Mesenchymal stem cell (in vitro differentiated cells and primary cell): Measurements from ENCODE around the gene HPN.

Experiments used
- DNase-seq: peaks from one replicate; pipeline ENCODE4 v3.0.0-alpha.2; 2013
- H2AFZ ChIP-seq: one replicate; pipeline ENCODE4 v1.6.1; 2013; ENCODE audit warnings: low read depth, mild to moderate bottlenecking, control low read depth, inconsistent platforms, low read length, moderate library complexity
- H2AK5ac ChIP-seq: 2 replicates; pipeline ENCODE4 v1.6.1; 2013; ENCODE audit warnings: low read length, moderate library complexity, mild to moderate bottlenecking, inconsistent platforms; ENCODE audit not compliant: severe bottlenecking
- H2BK120ac ChIP-seq: one replicate; pipeline ENCODE4 v1.6.1; 2013; ENCODE audit warnings: low read depth, mild to moderate bottlenecking, inconsistent platforms, low read length, moderate library complexity
- H2BK12ac ChIP-seq, 2 experiments: one replicate each; pipeline ENCODE4 v1.6.1; 2013; ENCODE audit warnings: inconsistent platforms in 2 of 2, low read length in 2 of 2, mild to moderate bottlenecking in 2 of 2, moderate library complexity in 2 of 2, control low read depth in 1 of 2
- H2BK15ac ChIP-seq: one replicate; pipeline ENCODE4 v1.6.1; 2013; ENCODE audit warnings: mild to moderate bottlenecking, low read depth, inconsistent platforms; ENCODE audit not compliant: poor library complexity, severe bottlenecking
- H2BK5ac ChIP-seq: 2 replicates; pipeline ENCODE4 v1.6.1; 2013; ENCODE audit warnings: low read depth, mild to moderate bottlenecking, low read length, control low read depth, inconsistent platforms; ENCODE audit not compliant: poor library complexity, severe bottlenecking
- H3K14ac ChIP-seq, 2 experiments: one replicate each; pipeline ENCODE4 v1.6.1; 2013; ENCODE audit warnings: inconsistent platforms in 2 of 2, low read length in 2 of 2, control low read depth in 1 of 2, mild to moderate bottlenecking in 1 of 2, moderate library complexity in 1 of 2
- H3K18ac ChIP-seq, 2 experiments: one replicate each; pipeline ENCODE4 v1.6.1; 2013; ENCODE audit warnings: inconsistent platforms in 2 of 2, low read length in 2 of 2, control low read depth in 1 of 2, low read depth in 1 of 2, mild to moderate bottlenecking in 1 of 2
- H3K23ac ChIP-seq, 2 experiments: one replicate each; pipeline ENCODE4 v1.6.1; 2013; ENCODE audit warnings: inconsistent platforms in 2 of 2, low read length in 2 of 2, mild to moderate bottlenecking in 2 of 2, moderate library complexity in 2 of 2, control low read depth in 1 of 2
- H3K27ac ChIP-seq: 2 replicates; pipeline ENCODE4 v1.5.1; 2013; ENCODE audit warnings: mild to moderate bottlenecking, moderate library complexity, low read length, control low read depth, inconsistent platforms; ENCODE audit not compliant: poor library complexity, severe bottlenecking
- H3K27me3 ChIP-seq, 2 experiments: 2 replicates each; pipeline versions ENCODE4 v1.6.1 to v1.7.0; 2013; ENCODE audit warnings: low read length in 2 of 2, mild to moderate bottlenecking in 2 of 2, moderate library complexity in 2 of 2, control low read depth in 1 of 2, inconsistent platforms in 1 of 2; ENCODE audit not compliant: control insufficient read depth in 1 of 2, insufficient read depth in 1 of 2
- H3K36me3 ChIP-seq, 2 experiments: 2 replicates each; pipeline versions ENCODE4 v1.6.1 to v1.7.0; 2013; ENCODE audit warnings: low read length in 2 of 2, control low read depth in 1 of 2, inconsistent platforms in 1 of 2, low read depth in 1 of 2, mild to moderate bottlenecking in 1 of 2; ENCODE audit not compliant: insufficient read depth in 2 of 2, control insufficient read depth in 1 of 2
- H3K4ac ChIP-seq, 2 experiments: one replicate each; pipeline ENCODE4 v1.6.1; 2013; ENCODE audit warnings: inconsistent platforms in 2 of 2, low read length in 2 of 2, mild to moderate bottlenecking in 2 of 2, moderate library complexity in 2 of 2, control low read depth in 1 of 2, low read depth in 1 of 2
- H3K4me1 ChIP-seq: 2 replicates; pipeline ENCODE4 v1.6.1; 2013; ENCODE audit warnings: low read depth, low read length, control low read depth; ENCODE audit not compliant: control insufficient read depth, insufficient read depth
- H3K4me2 ChIP-seq: 2 replicates; pipeline ENCODE4 v1.6.1; 2013; ENCODE audit warnings: low read length, mild to moderate bottlenecking, inconsistent platforms; ENCODE audit not compliant: poor library complexity, severe bottlenecking
- H3K4me3 ChIP-seq, 2 experiments: 2 replicates each; pipeline versions ENCODE4 v1.5.1 to v1.7.0; 2013; ENCODE audit warnings: low read length in 2 of 2, mild to moderate bottlenecking in 2 of 2, control low read depth in 1 of 2, low read depth in 1 of 2; ENCODE audit not compliant: insufficient read depth in 1 of 2
- H3K79me1 ChIP-seq: replicated peaks from 2 replicates; pipeline ENCODE4 v1.6.1; 2013; ENCODE audit warnings: mild to moderate bottlenecking, control low read depth, low read length, inconsistent platforms; ENCODE audit not compliant: poor library complexity, severe bottlenecking
- H3K9ac ChIP-seq: 2 replicates; pipeline ENCODE4 v1.7.0; 2013; ENCODE audit warnings: mild to moderate bottlenecking, low read length, moderate library complexity
- H3K9me3 ChIP-seq: 2 replicates; pipeline ENCODE4 v1.7.0; 2013; ENCODE audit warnings: mild to moderate bottlenecking, low read length; ENCODE audit not compliant: control insufficient read depth
- H4K8ac ChIP-seq: one replicate; pipeline ENCODE4 v1.6.1; 2013; ENCODE audit warnings: inconsistent platforms, mild to moderate bottlenecking, low read length, moderate library complexity
- H4K91ac ChIP-seq: one replicate; pipeline ENCODE4 v1.6.1; 2013; ENCODE audit warnings: mild to moderate bottlenecking, low read length, inconsistent platforms
- WGBS: methylation state at CpG from one replicate; pipeline ENCODE4 v1.1.7; 2013; ENCODE audit warnings: mixed read lengths; 5-methylcytosine and 5-hydroxymethylcytosine counted together

Gene HPN

DNA sequence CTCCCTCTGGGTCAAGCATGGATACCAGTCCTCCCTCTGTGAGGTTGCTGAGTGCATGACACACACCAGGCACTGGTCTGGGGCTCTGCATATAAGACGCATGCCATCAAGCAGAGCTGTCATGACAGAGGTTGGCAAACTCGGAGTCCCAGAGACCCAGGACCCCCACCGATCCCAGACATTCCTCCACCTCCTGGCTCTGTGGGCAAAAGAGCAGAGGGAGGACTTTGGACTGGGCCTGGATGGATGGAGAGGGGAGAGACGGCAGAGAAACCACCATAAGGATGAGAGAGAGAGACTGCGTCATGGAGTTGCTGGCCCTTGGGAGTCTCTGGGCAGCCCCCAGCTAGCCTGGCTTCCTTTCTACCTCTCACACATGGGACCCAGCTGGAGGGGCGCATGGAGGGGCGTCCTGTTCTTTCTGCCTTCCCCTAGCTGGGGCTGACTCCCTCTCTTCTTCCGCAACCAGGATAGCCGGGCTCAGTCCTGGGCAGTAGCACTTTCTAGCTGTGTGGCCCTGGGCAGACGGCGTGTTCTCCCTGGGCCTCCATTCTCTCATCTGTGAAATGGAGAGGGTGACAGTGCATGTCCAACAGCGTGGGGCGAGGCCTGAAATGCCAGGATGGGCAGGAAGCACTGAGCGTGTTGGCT is 1.6 kb downstream of the HPN start:
- Histone ChIP-seq H2AK5ac (peak overlapping the region; percentile 44), H2BK5ac (no peak overlapping the region), H2BK15ac (no peak overlapping the region), H3K4ac (no peak overlapping the region), H2BK12ac (peak overlapping the region in 1 of 2 experiments; percentile 24), H3K27me3 (peaks cover 0 to 11% of the 10 kb centered on the region in 2 experiments), H3K9me3 (no peaks in the 10 kb centered on the region), H3K14ac (peak overlapping the region in 1 of 2 experiments; percentile 77), H4K8ac (no peak overlapping the region), H2BK120ac (no peak overlapping the region), H3K23ac (peak overlapping the region in 1 of 2 experiments; percentile 19), H3K4me1 (peaks cover 26% of the 10 kb centered on the region), H3K4me2 (no peak overlapping the region), H3K4me3 (no peak overlapping the region), H3K79me1 (no peaks in the 10 kb centered on the region), H3K27ac (no peak overlapping the region), H3K18ac (no peak overlapping the region), H2AFZ (no peak overlapping the region), H3K9ac (no peak overlapping the region), H3K36me3 (no peaks in the 10 kb centered on the region), H4K91ac (no peak overlapping the region)
- WGBS, result 85% methylated on average over 12 of the region's 14 CpGs
- no peak for DNase-seq

DNA sequence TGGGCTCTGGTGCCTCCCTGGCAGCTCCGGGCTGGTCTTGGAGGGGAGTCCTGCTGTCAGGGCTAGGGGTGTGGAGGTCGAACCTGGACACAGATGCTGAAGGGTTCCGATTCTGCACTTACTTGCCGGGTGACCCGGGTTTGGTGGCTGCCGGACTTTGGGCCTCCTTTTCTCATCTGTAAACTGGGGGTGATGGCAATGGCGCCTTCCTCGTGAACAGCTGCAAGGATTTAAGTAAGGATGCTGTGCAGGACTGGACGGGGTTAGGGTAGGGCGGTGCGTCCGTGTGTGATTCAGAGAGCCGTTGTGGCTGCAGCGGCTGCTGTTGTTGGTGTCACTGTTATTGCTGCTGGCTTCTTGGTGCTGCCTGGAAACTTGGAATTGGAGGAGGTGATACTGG is 2.4 kb downstream of the HPN start:
- peaks cover 26% of the 10 kb centered on the region for H3K4me1 ChIP-seq
- H2BK120ac ChIP-seq, result no peak overlapping the region
- H2AK5ac ChIP-seq, result no peak overlapping the region
- H3K4me2 ChIP-seq, result no peak overlapping the region
- no peaks in the 10 kb centered on the region for H3K36me3 ChIP-seq
- no peak overlapping the region for H2BK15ac ChIP-seq
- H3K4me3 ChIP-seq, result no peak overlapping the region
- H2BK5ac ChIP-seq, result no peak overlapping the region
- H3K9me3 ChIP-seq, result no peaks in the 10 kb centered on the region
- no peak overlapping the region for H3K9ac ChIP-seq
- no peak overlapping the region for H4K91ac ChIP-seq
- no peak overlapping the region for H3K4ac ChIP-seq
- no peak overlapping the region for H2BK12ac ChIP-seq
- 92% methylated on average over 14 of the region's 14 CpGs for WGBS
- no peaks in the 10 kb centered on the region for H3K79me1 ChIP-seq
- no peak overlapping the region for H3K27ac ChIP-seq
- no peak overlapping the region for H3K14ac ChIP-seq
- H2AFZ ChIP-seq, result no peak overlapping the region
- H4K8ac ChIP-seq, result no peak overlapping the region
- no peak overlapping the region for H3K23ac ChIP-seq
- DNase-seq, result no peak
- no peak overlapping the region for H3K18ac ChIP-seq
- peaks cover 0 to 11% of the 10 kb centered on the region in 2 experiments for H3K27me3 ChIP-seq

DNA sequence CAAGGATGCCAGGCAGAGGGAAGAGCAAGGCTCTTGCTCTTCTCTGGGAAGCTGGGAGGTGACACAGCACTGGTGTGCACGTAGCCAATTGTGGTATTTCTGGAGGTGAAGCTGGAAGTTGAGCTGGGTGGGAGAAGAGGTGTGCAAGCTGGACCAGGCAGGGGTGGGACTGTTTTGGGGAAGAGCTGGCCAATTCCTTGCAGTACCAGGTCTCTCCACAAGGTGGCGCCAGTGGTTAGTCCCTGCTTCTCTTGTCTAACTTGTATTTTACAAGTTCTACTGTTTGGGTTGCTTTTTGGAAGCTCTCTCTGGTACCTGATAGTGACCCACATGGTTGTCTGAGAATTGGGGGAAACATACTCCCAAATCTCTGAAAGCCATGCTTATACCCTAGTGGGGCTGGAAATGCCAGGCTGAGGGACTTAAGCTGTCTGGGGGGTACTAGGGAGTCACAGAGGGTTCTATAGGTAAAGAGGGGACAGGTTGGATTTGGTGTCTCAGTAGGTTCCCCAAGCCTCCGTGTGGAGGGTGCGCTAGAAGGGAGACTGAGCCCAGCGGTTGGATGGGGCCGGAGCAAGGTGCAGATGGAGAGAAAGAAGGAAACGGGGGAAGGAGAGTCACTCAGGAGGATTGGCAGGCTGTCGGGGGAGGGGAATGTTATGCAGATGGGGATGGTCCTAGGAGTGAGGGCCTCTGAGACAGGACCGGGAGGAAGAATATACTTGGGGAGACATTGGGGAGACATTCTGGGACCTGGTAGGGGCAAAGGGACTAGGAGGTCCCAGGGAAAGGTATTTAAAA is 3.0 kb downstream of the HPN start:
- Histone ChIP-seq H2BK5ac (no peak overlapping the region), H3K9ac (no peak overlapping the region), H3K4ac (no peak overlapping the region), H2AFZ (no peak overlapping the region), H3K36me3 (no peaks in the 10 kb centered on the region), H2BK120ac (no peak overlapping the region), H3K79me1 (no peaks in the 10 kb centered on the region), H3K14ac (no peak overlapping the region), H3K4me2 (no peak overlapping the region), H4K91ac (no peak overlapping the region), H3K23ac (no peak overlapping the region), H3K4me3 (no peak overlapping the region), H3K27me3 (peaks cover 0 to 11% of the 10 kb centered on the region in 2 experiments), H3K4me1 (peaks cover 27% of the 10 kb centered on the region), H2BK15ac (no peak overlapping the region), H3K9me3 (no peaks in the 10 kb centered on the region), H3K18ac (no peak overlapping the region), H2BK12ac (no peak overlapping the region), H2AK5ac (no peak overlapping the region), H4K8ac (no peak overlapping the region), H3K27ac (no peak overlapping the region)
- WGBS, result 69% methylated on average over 9 of the region's 9 CpGs
- DNase-seq, result peak; percentile 51

DNA sequence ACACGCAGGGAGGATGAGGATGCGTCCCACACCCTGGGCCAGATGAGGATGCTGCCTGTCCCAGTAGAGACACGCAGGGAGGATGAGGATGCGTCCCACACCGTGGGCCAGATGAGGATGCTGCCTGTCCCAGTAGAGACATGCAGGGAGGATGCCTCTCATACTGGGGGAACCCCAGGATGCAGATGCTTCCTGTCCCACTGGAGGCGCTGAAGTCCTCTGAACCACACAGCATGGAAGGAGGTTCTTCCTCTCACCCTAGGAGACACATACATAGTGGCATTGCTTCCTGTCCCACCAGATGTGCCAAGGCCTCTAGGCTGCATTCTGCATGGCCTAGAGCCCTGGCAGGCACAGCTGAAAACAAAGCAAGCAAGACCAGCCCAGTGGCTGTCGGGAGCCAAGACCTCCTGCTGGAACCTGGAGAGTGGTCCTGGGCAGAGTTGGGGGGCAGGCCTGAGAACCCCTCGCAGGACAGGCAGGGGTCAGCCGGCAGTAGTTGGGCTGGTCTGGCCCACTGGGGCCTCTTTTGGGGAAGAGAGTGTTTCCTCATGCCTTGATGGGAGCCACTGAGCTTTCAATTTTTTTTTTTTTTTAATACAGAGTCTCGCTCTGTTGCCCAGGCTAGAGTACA is 4.3 kb downstream of the HPN start:
- Histone ChIP-seq H3K27me3 (peaks cover 0 to 11% of the 10 kb centered on the region in 2 experiments), H3K79me1 (no peaks in the 10 kb centered on the region), H3K4me1 (peaks cover 22% of the 10 kb centered on the region), H3K23ac (no peak overlapping the region), H2BK5ac (no peak overlapping the region), H3K27ac (no peak overlapping the region), H2AFZ (no peak overlapping the region), H4K91ac (no peak overlapping the region), H3K4me3 (no peak overlapping the region), H2AK5ac (no peak overlapping the region), H3K36me3 (no peaks in the 10 kb centered on the region), H3K4me2 (no peak overlapping the region), H2BK120ac (no peak overlapping the region), H2BK15ac (no peak overlapping the region), H3K4ac (no peak overlapping the region), H4K8ac (no peak overlapping the region), H3K18ac (no peak overlapping the region), H3K9me3 (no peaks in the 10 kb centered on the region), H3K14ac (no peak overlapping the region), H2BK12ac (no peak overlapping the region), H3K9ac (no peak overlapping the region)
- WGBS, result 80% methylated on average over 10 of the region's 10 CpGs
- peak; percentile 41 for DNase-seq
